Vagina (tissue), 2 donors: Measurements from ENCODE around the gene HSDL1.

Experiments used
- POLR2A ChIP-seq, 2 donors: fragments of 450-650 bp; IDR thresholded peaks; one replicate each; pipeline ENCODE4 v1.6.1; 2017; ENCODE audit warnings: antibody characterized with exemption in 2 of 2, mild to moderate bottlenecking in 2 of 2, moderate library complexity in 2 of 2
- POLR2AphosphoS5 ChIP-seq, 2 donors: sonication (generic); formaldehyde crosslinking; IDR thresholded peaks; one replicate each; pipeline ENCODE4 v1.9.0; 2017; ENCODE audit warnings: antibody characterized with exemption in 2 of 2, mild to moderate bottlenecking in 2 of 2, low read depth in 1 of 2; ENCODE audit not compliant: insufficient read depth in 1 of 2
- TF ChIP-seq, protein P1 (sequence below), 3 experiments: fragments of 450-650 bp in 2 of 3; fragments of 200-600 bp in 1 of 3; sonication (generic) in 1 of 3; IDR thresholded peaks; one replicate each; pipeline ENCODE4 v1.5.1; 2017 to 2019; ENCODE audit warnings: antibody characterized with exemption in 3 of 3, mild to moderate bottlenecking in 2 of 3, moderate library complexity in 2 of 3

DNA sequence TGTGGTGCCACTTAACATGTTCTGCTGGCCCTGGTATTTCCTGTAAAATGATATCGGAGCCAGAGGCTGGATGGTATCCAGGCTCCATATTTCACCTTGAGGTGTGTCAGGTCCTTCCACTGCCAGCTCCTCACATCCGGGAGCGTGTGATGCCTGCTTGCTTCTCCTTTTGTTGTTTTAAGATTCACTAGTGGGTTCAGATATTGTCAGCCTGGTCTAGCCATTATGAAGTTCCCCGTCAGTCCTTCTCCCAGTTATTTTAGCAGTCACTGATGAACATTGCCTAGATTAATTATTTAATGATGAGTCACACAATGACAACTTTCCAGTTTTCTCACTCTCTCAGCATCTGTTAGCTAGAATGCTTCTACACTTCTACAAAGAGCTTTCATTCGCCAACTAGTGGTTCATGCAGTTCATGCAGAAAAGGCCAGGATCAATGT is 11.4 kb upstream of the HSDL1 start:
- TF ChIP-seq, protein P1, sequence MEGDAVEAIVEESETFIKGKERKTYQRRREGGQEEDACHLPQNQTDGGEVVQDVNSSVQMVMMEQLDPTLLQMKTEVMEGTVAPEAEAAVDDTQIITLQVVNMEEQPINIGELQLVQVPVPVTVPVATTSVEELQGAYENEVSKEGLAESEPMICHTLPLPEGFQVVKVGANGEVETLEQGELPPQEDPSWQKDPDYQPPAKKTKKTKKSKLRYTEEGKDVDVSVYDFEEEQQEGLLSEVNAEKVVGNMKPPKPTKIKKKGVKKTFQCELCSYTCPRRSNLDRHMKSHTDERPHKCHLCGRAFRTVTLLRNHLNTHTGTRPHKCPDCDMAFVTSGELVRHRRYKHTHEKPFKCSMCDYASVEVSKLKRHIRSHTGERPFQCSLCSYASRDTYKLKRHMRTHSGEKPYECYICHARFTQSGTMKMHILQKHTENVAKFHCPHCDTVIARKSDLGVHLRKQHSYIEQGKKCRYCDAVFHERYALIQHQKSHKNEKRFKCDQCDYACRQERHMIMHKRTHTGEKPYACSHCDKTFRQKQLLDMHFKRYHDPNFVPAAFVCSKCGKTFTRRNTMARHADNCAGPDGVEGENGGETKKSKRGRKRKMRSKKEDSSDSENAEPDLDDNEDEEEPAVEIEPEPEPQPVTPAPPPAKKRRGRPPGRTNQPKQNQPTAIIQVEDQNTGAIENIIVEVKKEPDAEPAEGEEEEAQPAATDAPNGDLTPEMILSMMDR (IDR thresholded peaks at IDR 0.05): no peak
- TF ChIP-seq POLR2A (IDR thresholded peaks at IDR 0.05) (no peak), POLR2AphosphoS5 (IDR thresholded peaks at IDR 0.05; ENCODE audit: insufficient read depth in 1 of 2, low read depth in 1 of 2) (no peak)
